Calu3 (cell line): Measurements from ENCODE around the gene MRPS12. TPM values are rescaled to one million over a fixed set of nuclear protein-coding genes. Genes with fewer than 3 reads are reported as not detected.

ENCODE experiments used
- BruUV-seq: library from RNA; stranded (reverse); fragments of 400-500 nt; replicated peaks from 2 replicates; lab custom pipeline; 2021; lab: Mats Ljungman, UMichigan
- CTCF ChIA-PET: fragments of 300-600 bp; sonication (Branson Sonifier 250); formaldehyde crosslinking; loops from one replicate; lab custom pipeline; 2022; ENCODE audit warnings: antibody characterized with exemption; lab: Charles Lee
- DNase-seq: peaks from one replicate; pipeline ENCODE4 v3.0.0; 2022
- H3K27ac Mint-ChIP-seq: one replicate; pipeline ENCODE4 v1.8.0; 2022; ENCODE audit warnings: mixed read lengths; ENCODE audit not compliant: unreplicated experiment
- H3K27me3 Mint-ChIP-seq: one replicate; pipeline ENCODE4 v1.8.0; 2022; ENCODE audit warnings: mixed read lengths; ENCODE audit not compliant: unreplicated experiment
- H3K36me3 Mint-ChIP-seq: one replicate; pipeline ENCODE4 v1.8.0; 2022; ENCODE audit warnings: mild to moderate bottlenecking, moderate library complexity, mixed read lengths; ENCODE audit not compliant: insufficient read depth, unreplicated experiment
- H3K4me1 Mint-ChIP-seq: one replicate; pipeline ENCODE4 v1.8.0; 2022; ENCODE audit warnings: mild to moderate bottlenecking, low read depth, mixed read lengths; ENCODE audit not compliant: unreplicated experiment
- H3K4me3 Mint-ChIP-seq: one replicate; pipeline ENCODE4 v1.8.0; 2022; ENCODE audit warnings: mild to moderate bottlenecking, low read depth, moderate library complexity, mixed read lengths; ENCODE audit not compliant: unreplicated experiment
- H3K9me3 Mint-ChIP-seq: one replicate; pipeline ENCODE4 v1.8.0; 2022; ENCODE audit warnings: low read depth, mixed read lengths; ENCODE audit not compliant: unreplicated experiment
- CTCF ChIP-seq: fragments of 200-600 bp; IDR thresholded peaks from one replicate; pipeline ENCODE4 v1.8.0; 2022; ENCODE audit warnings: antibody characterized with exemption; ENCODE audit not compliant: unreplicated experiment
- intact Hi-C: fragments of 100-400 bp; cut with micrococcal nuclease; formaldehyde crosslinking; loops from one replicate; pipeline ENCODE4 v1.10.0; 2022; ENCODE audit not compliant: unreplicated experiment
- total RNA-seq: library from RNA; stranded (reverse); gene quantifications from 2 replicates; pipeline ENCODE4 v1.2.3, GENCODE V29; 2022

The MRPS12 gene
- total RNA-seq, 1 experiment from 2014 or later: 73.1 TPM

- TF ChIP-seq CTCF: no peak
- Mint-ChIP-seq H3K36me3 (peaks cover 6% of the 10 kb centered on the region), H3K4me1 (no peaks in the 10 kb centered on the region), H3K9me3 (no peaks in the 10 kb centered on the region), H3K4me3 (no peak overlapping the region), H3K27ac (no peak overlapping the region), H3K27me3 (no peaks in the 10 kb centered on the region)
- DNase-seq: no peak
- CTCF ChIA-PET: no interaction called here
- intact Hi-C loops: no loop called here
- no TSS peak for BruUV-seq
Observed at GRCh38 chr19:38919837-38920601, 10.7 kb upstream of the MRPS12 start.

DNA sequence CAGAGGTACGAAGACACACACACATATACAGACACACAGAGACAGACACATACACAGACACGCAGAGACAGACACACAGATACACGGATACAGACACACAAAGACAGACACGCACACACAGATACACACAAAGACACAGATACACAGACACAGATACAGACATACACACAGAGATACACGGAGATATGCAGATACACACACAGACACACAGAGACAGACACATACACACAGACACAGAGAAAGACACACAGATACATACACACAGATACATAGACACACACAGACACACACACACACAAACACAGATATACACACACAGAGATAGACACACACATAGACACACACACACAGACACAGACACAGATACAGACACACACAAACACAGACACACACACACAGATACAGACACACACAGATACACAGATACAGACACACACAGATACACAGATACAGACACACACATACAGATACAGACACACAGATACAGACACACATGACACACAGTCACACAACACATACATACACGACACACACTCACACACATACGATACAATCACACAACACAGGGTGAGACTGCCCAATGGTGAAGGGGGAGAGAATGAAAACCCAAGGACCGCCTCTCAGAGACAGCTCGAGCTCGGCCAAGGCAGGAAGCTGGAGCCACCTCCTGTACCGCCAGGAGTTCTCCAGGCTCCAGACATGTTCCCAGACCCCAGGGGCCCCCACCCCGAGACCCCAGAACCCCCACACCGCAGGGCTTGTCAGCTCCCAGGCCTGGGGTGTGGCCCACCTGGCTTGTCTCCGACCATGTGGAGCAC lies 9.9 kb upstream of the MRPS12 start:
- Mint-ChIP-seq H3K36me3 (peaks cover 12% of the 10 kb centered on the region), H3K27me3 (no peaks in the 10 kb centered on the region), H3K27ac (no peak overlapping the region), H3K9me3 (no peaks in the 10 kb centered on the region), H3K4me3 (no peak overlapping the region), H3K4me1 (no peaks in the 10 kb centered on the region)
- intact Hi-C loops: no loop called here
- TF ChIP-seq CTCF: no peak
- CTCF ChIA-PET: no interaction called here
- DNase-seq: no peak
- BruUV-seq: no TSS peak

GRCh38 chr19:38921420-38922274 lies 9.1 kb upstream of the MRPS12 start:
- Mint-ChIP-seq H3K9me3 (no peaks in the 10 kb centered on the region), H3K4me1 (no peaks in the 10 kb centered on the region), H3K27ac (no peak overlapping the region), H3K36me3 (peaks cover 18% of the 10 kb centered on the region), H3K4me3 (no peak overlapping the region), H3K27me3 (no peaks in the 10 kb centered on the region)
- intact Hi-C loops: no loop called here
- no TSS peak for BruUV-seq
- DNase-seq: no peak
- CTCF ChIA-PET: no interaction called here
- TF ChIP-seq CTCF: no peak

- Mint-ChIP-seq H3K36me3 (peaks cover 18% of the 10 kb centered on the region), H3K4me3 (no peak overlapping the region), H3K9me3 (no peaks in the 10 kb centered on the region), H3K4me1 (no peaks in the 10 kb centered on the region), H3K27me3 (no peaks in the 10 kb centered on the region), H3K27ac (no peak overlapping the region)
- BruUV-seq: no TSS peak
- intact Hi-C loops: no loop called here
- no peak for DNase-seq
- no peak for TF ChIP-seq CTCF
- CTCF ChIA-PET: no interaction called here
Observed at GRCh38 chr19:38922482-38922881, 8.3 kb upstream of the MRPS12 start.
